Iris pigment epithelial cell (primary cell): ENCODE measurements around the gene GLCCI1.
A peak's percentile ranks its signal among the peaks of the same experiment; 100 is the strongest.
"Not testable (repeated sequence)": the region's sequence is repeated elsewhere in the genome, so short reads cannot be mapped to it uniquely, and the experiment has no call there.

Source experiments
- DNase-seq: peaks from one replicate; pipeline ENCODE4 v3.0.0-alpha.2; 2011; ENCODE audit warnings: low read depth

Gene GLCCI1

DNA sequence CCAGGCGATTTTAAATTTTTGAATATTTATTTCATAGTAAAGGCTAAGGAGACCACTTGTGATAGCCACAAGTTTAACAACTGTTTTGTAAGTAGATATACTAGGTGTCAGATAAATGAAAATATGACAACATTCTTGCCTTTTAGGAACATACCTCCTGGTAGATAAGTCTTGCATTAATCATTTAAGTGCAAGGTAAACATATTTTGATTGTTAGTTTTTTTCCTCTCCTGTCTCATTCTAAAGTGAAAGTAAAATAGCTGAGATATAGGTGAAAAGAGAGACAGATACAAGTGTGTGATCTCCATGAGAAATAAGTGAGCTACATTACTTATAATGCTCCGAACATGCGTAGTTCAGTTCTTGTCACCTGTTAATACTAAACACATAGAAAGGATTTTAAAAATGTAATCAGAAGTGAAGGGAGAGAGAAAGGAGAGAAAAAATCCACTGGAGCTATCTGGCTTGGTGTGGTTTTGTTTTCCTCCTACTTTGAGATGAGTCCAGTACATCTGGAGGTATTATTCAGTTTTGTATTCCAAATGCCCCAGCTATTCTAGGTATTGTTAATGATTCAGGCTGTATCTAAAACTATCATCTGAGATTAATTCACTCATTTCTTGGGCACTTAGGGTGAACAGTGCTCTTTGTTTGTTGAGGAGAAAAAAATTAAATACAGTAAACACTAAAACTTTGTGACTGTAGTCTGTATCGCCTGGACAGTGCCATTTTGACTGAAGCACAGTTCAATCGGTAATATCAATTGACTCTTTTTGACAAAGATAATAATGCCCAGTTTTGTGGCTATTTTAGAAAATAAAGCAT lies 21.2 kb downstream of the GLCCI1 start:
- no peak for DNase-seq

DNA sequence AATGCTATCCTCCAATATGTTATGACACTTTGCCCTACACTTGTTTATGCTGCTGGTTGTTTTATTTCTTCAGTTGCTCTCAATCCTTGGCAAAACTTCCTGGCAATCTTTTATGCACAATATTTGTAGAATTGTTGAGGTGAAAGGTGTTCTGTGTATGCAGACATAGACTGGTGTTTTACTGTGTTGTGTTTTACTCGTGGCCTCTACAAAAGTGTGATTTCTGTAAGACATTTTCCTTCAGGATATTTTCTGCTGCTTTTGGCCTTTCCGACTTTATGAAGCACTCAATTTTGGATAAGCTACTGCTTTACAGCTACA lies 21.8 kb downstream of the GLCCI1 start:
- no peak for DNase-seq

DNA sequence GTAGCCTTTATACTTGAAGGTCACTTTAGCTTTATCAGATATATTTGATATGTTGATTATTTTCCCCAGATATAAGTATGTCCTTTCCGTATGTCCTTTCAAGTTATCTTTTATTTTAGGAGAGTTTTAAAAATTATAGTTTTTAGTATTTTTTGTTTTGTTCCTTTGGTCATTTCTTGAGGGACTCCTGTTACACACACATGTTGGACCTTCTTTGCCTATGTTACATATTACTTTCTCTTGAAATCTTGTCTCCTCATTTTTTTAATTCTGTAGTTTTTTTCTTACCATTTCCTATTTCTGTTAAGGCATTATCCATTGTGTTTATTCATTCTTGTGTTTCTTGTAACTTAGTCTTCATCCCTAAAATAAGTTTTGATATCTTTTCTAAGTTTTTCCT lies 23.9 kb downstream of the GLCCI1 start:
- DNase-seq = no peak

DNA sequence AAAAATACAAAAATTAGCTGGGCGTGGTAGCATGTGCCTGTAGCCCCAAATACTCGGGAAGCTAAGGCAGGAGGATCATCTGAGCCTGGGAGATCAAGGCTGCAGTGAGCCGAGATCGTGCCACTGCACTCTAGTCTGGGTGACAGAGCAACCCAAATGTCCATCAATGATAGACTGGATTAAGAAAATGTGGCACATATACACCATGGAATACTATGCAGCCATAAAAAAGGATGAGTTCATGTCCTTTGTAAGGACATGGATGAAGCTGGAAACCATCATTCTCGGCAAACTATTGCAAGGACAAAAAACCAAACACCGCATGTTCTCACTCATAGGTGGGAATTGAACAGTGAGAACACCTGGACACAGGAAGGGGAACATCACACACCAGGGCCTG lies 26.8 kb downstream of the GLCCI1 start:
- DNase-seq = not testable (repeated sequence)

DNA sequence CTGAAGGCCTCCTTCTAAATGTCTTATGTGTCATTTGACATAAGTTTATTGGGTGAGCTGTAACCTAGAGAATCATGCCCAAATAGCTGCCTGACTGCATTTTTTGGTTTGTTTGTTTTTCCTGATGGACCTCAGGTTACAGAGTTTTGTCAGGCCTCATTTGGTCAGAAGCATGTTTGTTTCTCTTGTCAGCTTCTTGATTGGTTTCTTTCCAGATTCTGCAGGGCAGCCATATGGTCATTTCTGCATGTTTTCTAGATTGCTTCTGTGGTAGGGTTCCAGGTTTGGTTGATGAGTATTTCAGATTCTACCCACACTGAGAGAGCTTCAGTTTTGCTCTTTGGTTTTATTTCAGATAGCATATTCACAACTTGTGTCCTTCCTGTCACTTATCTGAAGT lies 28.0 kb downstream of the GLCCI1 start:
- DNase-seq = peak; percentile 3

DNA sequence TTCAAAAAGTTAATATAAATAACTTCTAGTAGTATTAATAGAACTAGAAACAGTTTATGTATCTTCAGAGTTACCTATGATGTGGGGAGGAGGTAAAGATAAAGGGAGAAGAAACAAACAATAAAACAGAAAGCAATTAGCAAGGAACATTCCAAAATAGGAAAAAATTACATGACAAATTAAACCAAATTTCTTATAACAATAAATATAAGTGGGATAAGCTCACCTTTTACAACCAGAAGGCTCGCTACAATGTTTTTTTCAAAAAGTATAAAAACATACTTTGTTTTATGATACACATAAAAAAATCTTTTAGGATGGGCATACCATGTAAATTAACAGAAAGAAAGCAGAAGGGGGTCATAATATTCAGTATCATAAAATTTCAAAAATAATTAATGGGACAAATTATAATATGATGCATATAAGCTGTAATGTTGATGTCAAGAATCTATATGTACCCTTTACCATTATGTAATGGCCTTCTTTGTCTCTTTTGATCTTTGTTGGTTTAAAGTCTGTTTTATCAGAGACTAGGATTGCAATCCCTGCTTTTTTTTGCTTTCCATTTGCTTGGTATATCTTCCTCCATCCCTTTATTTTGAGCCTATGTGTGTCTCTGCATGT lies 31.8 kb downstream of the GLCCI1 start:
- DNase-seq = no peak

DNA sequence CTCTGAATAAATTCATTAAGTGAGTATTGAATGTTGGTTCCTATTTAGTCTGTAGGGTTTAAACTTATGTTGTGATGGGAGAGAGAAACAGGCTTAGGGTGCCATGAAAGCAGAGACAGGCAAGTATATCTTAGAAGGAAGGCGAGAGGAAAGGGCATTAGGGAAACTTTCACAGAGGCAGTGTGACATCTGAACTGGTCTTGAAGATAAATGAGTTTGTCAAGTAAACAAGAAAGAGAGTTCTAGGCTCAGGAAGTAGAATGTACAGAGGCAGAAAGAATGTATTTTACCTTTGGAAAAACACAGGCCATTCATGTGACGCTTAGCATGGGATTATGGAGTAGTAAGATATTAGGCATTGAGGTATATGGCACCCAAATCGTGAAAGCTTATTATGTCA lies 34.5 kb downstream of the GLCCI1 start:
- DNase-seq = no peak

DNA sequence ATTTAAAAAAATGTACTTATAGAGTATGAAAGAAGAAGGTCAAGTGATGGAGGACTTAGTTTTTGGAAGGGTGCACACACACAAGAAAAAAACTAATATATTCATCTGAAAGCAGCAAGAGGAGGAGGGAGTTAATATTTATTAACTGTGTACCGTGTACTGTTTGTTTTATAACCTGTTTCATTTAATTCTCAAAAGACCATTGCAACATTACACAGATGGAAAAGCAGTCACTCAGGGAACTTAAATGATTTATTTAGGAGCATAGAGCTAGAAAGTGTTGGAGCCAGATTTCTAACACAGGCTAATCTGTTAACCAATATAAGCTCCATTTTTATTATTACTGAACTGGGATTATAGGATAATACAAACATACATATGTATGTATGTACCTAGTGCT lies 36.7 kb downstream of the GLCCI1 start:
- DNase-seq = no peak

DNA sequence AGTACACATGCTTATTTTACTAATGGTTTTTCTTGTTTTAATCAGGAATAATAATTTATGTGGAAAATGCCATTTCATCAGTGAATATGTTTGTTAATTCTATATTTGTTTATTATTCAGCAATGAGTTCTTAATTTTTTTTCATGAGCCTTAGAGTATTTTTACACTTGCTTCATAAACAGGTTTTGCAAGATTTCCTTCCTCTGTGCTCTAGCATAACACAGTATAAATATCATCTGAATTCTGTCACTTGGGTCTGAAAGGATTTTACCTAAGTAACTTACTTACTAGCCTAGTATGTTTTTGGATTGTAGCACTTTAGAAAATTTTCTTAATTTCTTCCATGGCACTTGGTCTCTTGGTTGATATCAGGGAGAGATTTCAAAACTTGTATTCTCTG lies 45.8 kb downstream of the GLCCI1 start:
- DNase-seq = no peak

DNA sequence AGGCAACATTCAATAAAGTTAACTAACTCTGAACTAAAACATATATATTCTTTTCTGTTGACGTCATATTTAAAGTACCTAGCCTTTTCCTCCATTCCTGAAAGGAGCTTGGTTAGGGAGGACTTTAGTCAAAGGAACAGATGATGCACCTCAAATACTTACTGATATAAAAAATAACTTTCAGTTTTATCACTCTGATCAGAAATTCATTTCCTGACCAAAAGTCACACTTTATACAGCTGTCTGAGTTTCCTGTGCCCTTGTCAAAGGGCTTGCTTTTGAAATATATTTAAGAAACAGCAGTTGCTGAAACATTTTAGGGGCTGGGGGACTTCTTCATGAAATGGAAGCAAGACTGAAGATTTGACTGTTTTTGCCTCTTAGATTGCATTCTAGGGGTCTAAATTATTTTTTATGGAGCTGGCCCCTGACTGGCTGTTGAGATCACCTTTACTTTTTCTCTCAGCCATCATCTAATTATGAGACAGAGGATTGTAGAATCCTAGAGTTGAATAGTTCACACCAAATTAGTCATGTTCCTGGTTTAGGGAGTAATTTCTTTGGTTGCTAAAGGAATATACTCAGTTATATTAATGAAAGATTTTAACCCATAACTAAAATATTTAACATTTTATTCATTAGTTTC lies 46.6 kb downstream of the GLCCI1 start:
- no peak for DNase-seq

DNA sequence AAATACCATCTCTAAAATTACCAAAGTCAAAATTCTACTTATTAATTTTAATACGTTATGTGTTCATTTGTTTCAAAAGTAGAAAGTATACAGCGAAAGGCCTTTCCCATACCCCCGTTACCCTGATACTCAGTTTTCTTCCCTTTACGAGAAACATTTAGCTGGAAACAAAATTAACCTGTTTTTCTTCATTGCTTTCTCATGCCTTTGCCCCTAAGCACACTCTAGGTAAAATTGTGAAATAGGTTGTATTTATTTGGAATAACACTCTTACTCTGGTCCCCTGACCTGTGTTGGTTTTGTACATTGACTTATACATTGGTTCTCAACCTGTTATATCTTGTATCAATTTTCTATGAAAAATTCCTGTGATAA lies 47.1 kb downstream of the GLCCI1 start:
- DNase-seq = no peak

DNA sequence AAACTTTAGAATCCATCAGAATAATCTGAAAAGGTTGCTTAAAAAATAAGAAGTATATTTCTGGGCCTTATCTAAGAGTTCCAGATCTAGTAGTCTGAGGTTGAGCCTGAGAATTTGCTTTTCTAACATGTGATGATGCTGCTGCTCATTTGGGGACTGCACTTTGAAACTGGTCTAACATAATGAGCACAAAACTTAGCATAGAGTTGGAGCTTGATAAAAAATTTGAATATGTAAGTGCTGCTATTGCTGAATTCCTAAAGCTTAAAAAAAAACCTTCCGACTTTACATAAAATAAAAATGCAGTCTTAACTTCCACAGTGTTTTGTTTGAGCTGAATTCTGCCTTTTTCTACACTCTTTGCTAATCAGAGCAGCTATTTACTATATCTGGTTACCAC lies 48.8 kb downstream of the GLCCI1 start:
- no peak for DNase-seq

DNA sequence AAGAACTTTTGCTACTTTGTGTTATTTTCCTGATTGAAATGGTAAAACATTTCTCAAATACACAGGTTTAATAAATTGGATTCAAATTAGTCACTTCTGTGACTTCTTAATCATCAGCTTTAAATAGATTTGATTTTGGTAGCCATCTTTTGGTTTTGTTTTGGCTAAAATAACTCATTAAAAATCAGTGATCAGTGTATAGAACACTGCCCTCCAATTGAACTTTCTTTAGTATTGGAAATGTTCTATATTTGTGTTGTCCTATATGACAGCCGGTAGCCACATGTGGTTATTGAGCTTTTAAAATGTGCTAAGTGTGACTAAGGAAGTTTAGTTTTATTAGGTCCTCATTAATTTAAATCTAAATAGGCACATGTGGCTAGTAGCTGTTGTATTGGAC lies 50.4 kb downstream of the GLCCI1 start:
- DNase-seq = no peak

DNA sequence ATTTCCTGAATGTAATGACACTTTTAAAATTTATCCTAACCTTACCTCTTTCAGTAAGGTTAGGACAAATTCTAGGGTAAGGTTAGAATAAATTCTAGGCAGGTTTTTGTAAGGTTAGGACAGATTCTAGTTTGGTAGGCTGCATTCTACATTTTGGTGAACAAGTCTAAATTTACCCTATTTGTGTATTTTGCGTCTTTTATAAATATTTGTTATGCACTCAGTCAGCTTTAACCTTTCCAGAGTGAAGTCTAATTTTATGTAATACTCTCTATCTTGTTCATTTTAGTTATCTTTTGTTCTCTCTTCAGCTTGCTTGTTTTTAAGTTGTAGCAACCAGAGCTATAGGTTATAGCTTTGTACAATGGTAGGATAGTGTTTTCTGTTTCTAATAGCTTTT lies 54.0 kb downstream of the GLCCI1 start:
- DNase-seq = no peak

DNA sequence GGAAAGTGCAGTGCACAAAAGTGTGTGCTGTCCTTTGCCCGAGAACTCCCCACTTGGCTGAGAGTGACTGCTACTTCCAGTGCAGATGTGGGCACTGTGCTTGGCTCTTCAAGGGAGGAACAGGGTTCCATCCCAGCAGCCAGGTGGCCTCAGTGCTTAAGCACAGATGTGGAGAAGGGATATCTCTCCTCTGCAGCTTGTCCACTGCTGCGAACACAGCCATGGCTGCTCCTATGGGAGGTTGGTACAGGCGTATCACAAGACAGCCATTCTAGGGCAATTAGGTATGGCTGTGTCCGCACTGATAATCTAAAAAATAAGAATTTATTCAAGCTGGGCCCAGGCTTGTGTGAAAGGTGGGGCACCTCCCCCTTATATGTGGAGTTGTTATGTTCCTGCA lies 66.6 kb downstream of the GLCCI1 start:
- DNase-seq = no peak

DNA sequence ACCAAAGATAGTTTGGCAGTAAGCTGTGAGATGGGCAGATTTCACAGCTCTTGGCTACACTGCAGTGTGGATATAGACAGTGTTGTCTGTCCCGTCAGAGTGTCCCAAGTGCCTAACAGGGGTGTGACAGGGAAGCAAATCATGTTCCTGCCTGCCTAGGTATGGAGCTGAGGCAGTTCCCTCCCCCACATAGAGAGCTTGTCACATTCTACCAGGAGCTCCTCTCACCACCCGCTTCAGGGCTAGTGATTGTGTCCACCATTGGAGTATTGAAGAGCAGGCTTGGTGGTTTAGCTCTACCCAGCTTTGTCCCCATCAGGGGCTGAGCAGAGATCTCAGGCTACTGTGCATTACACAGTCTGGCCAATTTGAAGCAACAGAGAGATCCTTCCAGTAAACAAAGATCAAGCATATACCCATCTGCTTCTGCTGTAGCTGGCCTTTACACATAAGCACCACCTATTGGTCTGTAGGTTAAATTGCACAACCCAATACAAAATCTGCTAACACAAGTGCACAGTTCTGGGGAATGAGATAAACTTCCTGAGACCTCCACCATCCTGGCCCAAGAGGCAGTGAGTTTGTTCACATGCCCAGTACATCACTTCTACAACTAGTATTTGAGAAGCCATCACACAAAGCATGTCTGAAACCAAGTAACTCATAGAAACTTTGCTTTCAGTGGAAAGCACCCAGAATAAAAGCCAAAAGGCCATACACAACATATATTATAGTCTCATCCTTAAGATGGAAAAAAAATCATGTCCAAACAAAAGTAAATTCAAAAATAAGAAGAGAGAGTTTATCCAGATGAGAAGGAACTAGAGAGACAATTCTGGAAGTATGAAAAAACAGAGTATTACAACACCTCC lies 67.3 kb downstream of the GLCCI1 start:
- peak; percentile 65 for DNase-seq

DNA sequence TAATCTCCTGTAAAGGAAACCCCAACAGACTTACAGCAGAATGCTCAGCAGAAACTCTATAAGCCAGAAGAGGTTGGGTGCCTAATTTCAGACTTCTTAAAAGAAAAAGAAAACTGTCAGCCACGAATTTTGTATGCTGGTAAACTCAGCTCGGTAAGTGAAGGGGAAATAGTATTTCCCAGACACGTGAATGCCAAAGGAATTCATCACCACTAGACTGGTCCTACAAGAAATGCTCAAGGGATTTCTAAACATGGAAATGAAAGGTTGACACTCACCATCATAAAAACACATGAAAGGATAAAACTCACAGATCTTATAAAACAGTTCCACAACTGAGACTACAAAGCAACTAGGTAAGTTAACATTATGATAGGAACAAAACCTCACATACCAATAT lies 68.6 kb downstream of the GLCCI1 start:
- peak; percentile 6 for DNase-seq

DNA sequence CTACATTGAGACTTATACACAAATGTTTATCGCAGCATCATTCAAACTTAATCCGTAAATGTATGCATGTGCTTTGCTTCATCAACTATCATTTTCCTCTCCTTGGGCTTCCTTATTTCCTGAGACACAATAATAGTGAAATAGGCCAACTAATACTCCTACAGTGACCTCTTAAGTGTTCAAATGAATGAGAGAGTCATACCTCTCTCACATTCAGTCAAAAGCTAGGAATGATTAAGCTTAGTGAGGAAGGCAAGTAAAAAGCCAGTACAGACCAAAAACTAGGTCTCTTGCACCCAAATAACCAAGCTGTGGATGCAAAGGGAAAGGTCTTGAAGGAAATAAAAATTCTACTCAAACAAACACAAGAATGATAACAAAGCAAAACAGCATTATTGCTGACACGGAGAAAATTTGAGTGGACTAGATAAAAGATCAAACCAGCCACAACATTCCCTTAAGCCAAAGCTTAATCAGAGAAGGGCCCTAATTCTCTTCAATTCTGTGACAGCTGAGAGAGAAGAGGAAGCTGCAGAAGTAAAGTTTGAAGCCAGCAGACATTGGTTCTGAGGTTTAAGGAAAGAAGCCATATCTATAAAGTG lies 72.3 kb downstream of the GLCCI1 start:
- no peak for DNase-seq

DNA sequence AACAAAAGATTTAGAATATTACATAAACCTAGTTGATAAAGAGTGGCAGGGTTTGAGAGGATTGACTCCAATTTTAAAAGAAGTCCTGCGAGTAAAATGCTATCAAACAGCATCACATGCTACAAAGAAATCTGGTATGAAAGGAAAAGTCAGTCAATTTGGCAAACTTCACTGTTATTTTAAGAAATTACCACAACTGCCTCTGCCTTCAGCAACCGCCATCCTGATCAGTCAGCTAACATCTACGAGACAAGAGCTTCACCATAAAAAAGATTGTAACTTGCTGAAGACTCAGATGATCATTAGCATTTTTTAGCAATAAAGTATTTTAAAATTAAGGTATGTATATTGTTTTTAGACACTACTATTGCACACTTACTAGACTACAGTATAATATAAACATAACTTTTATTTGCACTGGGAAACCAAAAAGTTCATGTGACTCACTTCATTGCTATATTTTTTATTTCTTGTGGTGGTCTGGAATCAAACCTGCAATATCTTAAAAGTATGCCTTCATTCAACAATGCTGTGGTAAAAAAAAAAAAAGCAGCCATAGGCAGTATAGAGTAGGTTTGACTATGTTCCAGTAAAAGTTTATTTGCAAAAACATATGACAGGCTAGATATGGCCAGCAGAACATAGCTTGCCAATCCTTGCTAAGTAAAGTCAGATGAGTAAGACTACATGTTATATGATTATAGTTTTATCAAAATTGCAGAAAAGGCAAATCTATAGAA lies 74.4 kb downstream of the GLCCI1 start:
- no peak for DNase-seq

DNA sequence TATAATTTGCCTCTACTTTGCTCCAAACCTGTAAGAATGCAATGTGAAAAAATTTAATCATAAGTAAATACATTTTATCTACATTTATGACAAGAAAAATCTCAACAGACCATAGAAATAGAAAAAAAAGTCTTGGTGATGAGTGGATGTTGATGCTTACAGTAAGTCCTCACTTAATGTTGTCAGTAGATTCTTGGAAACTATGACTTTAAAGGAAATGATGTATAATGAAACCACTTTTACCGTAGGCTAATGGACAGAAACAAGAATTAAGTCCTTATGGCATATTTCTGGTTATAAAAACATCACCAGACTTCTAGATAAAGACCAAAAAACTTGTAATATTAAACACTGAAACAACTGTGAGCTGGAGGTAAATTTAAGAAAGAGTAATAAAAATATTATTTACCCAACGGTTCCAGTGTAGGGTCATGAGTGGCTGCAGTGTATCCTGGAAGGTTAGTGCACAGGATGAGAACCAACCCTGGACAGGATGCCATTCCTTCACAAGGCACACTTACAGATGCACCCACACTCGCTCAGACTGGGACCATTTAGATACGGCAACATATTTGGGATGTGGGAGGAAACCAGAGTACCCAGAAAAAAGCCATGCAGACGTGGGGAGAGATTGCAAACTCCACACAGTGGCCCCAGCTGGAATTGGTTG lies 76.3 kb downstream of the GLCCI1 start:
- no peak for DNase-seq

DNA sequence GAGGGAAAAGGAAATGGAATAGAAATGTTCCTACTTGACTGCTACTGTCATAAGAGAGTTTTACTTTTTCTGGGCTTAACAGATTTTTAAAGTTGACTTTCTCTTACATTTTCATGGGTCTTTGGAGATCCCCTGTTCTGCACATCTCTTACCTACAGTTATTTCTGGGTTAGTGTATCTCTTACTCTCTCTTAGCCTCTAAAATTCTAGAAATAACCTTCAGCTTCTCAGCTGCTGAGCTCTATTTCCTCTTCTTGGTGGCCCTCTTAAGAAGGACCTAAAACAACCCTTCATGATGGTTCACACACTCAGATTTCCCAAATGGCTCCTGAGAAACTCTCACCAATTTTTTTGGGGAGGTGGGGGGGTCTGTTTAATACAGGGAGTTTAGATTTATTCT lies 79.5 kb downstream of the GLCCI1 start:
- not testable (repeated sequence) for DNase-seq
